ENCODE results near the gene CCL4.
"Not testable (repeated sequence)": the region's sequence is repeated elsewhere in the genome, so short reads cannot be mapped to it uniquely, and the experiment has no call there.

- TF ChIP-seq EZH2 (IDR thresholded peaks at IDR 0.05; ENCODE audit: borderline replicate concordance, insufficient read depth, low read depth, low read length, poor library complexity, severe bottlenecking); CTCF (IDR thresholded peaks at IDR 0.05): not testable (repeated sequence)
Observed at GRCh38 chr17:36103401-36103975, at the start of gene CCL4.
